Vagina (tissue), 2 donors: ENCODE data around the gene NDUFS2.

Experiments used
- POLR2AphosphoS5 ChIP-seq, 2 donors: sonication (generic); formaldehyde crosslinking; IDR thresholded peaks; one replicate each; pipeline ENCODE4 v1.9.0; 2017; ENCODE audit warnings: antibody characterized with exemption in 2 of 2, mild to moderate bottlenecking in 2 of 2, low read depth in 1 of 2; ENCODE audit not compliant: insufficient read depth in 1 of 2
- TF ChIP-seq, protein P1 (sequence below), 3 experiments: fragments of 450-650 bp in 2 of 3; fragments of 200-600 bp in 1 of 3; sonication (generic) in 1 of 3; IDR thresholded peaks; one replicate each; pipeline ENCODE4 v1.5.1; 2017 to 2019; ENCODE audit warnings: antibody characterized with exemption in 3 of 3, mild to moderate bottlenecking in 2 of 3, moderate library complexity in 2 of 3

DNA sequence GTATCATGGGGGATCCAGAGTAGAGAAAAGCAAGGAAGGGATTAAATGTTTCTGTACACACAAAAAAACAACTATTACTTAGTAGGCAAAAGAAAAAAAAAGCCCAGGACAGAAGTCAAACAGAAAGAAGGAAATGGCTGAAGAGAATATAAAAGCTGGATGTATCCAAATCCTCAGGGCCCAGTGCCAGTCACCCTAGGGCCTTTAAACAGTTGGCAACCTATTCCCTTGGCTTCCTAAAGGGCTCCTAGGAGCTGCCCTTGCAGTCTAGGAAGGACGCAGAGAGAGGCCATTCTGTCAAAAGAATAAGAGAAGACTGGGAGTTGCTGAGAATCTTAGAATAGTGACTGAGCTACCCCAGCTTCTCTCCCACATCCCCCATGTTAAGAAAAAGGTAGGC lies 29.8 kb upstream of the NDUFS2 start:
- TF ChIP-seq POLR2AphosphoS5 (IDR thresholded peaks at IDR 0.05; ENCODE audit: insufficient read depth in 1 of 2, low read depth in 1 of 2) = no peak
- TF ChIP-seq, protein P1, sequence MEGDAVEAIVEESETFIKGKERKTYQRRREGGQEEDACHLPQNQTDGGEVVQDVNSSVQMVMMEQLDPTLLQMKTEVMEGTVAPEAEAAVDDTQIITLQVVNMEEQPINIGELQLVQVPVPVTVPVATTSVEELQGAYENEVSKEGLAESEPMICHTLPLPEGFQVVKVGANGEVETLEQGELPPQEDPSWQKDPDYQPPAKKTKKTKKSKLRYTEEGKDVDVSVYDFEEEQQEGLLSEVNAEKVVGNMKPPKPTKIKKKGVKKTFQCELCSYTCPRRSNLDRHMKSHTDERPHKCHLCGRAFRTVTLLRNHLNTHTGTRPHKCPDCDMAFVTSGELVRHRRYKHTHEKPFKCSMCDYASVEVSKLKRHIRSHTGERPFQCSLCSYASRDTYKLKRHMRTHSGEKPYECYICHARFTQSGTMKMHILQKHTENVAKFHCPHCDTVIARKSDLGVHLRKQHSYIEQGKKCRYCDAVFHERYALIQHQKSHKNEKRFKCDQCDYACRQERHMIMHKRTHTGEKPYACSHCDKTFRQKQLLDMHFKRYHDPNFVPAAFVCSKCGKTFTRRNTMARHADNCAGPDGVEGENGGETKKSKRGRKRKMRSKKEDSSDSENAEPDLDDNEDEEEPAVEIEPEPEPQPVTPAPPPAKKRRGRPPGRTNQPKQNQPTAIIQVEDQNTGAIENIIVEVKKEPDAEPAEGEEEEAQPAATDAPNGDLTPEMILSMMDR (IDR thresholded peaks at IDR 0.05) = no peak
